GM23338 (cell line): ENCODE measurements around the gene FOXC2. TPM values are rescaled to one million over a fixed set of nuclear protein-coding genes. Genes with fewer than 3 reads are reported as not detected.

Experiments
- ATAC-seq: fragments of 200-7000 bp; cut with Tn5 transposase; 3 replicates; pipeline ENCODE4 v1.9.1; 2020
- DNase-seq: peaks from one replicate; pipeline ENCODE4 v3.0.0-alpha.2; 2015; ENCODE audit warnings: low spot score
- H2AFZ ChIP-seq: fragments of 200-600 bp; sonication (generic); 2 replicates; pipeline ENCODE4 v1.8.0; 2016; ENCODE audit warnings: antibody characterized with exemption, mild to moderate bottlenecking, moderate library complexity
- H3F3A ChIP-seq: fragments of 200-600 bp; sonication (generic); replicated peaks from 2 replicates; pipeline ENCODE4 v1.8.0; 2017; ENCODE audit warnings: antibody characterized with exemption, mixed run types, low read depth
- H3K27ac ChIP-seq: fragments of 200-600 bp; sonication (generic); 2 replicates; pipeline ENCODE4 v1.6.1; 2016; ENCODE audit warnings: low read depth
- H3K27me3 ChIP-seq: fragments of 200-600 bp; sonication (generic); 2 replicates; pipeline ENCODE4 v1.8.0; 2016; ENCODE audit warnings: mild to moderate bottlenecking, mixed run types, moderate library complexity; ENCODE audit not compliant: insufficient read depth
- H3K36me3 ChIP-seq: fragments of 200-600 bp; sonication (generic); 2 replicates; pipeline ENCODE4 v1.8.0; 2016; ENCODE audit warnings: mild to moderate bottlenecking; ENCODE audit not compliant: insufficient read depth
- H3K4me1 ChIP-seq: fragments of 200-600 bp; sonication (generic); 2 replicates; pipeline ENCODE4 v1.8.0; 2016; ENCODE audit warnings: mild to moderate bottlenecking, moderate library complexity; ENCODE audit not compliant: insufficient read depth
- H3K4me2 ChIP-seq: fragments of 200-600 bp; sonication (generic); 2 replicates; pipeline ENCODE4 v1.7.1; 2017; ENCODE audit warnings: mixed run types
- H3K4me3 ChIP-seq: fragments of 200-600 bp; sonication (generic); 2 replicates; pipeline ENCODE4 v1.6.1; 2016; ENCODE audit warnings: mixed run types
- H3K79me2 ChIP-seq: fragments of 200-600 bp; sonication (generic); replicated peaks from 2 replicates; pipeline ENCODE4 v1.8.0; 2017; ENCODE audit warnings: mild to moderate bottlenecking; ENCODE audit not compliant: insufficient read depth
- H3K9me2 ChIP-seq: fragments of 200-600 bp; sonication (generic); 2 replicates; pipeline ENCODE4 v1.8.0; 2017; ENCODE audit not compliant: insufficient read depth
- H4K20me1 ChIP-seq: fragments of 200-600 bp; sonication (generic); replicated peaks from 2 replicates; pipeline ENCODE4 v1.8.0; 2017; ENCODE audit warnings: mild to moderate bottlenecking; ENCODE audit not compliant: insufficient read depth
- H3K27ac Mint-ChIP-seq: 2 replicates; pipeline ENCODE4 v1.8.0; 2020; ENCODE audit warnings: inconsistent platforms, mild to moderate bottlenecking, moderate library complexity, mixed read lengths
- H3K27me3 Mint-ChIP-seq: 3 replicates; pipeline ENCODE4 v1.8.0; 2022; ENCODE audit warnings: low read depth, mild to moderate bottlenecking, moderate library complexity, mixed read lengths, inconsistent platforms; ENCODE audit not compliant: insufficient read depth, poor library complexity
- H3K36me3 Mint-ChIP-seq: 3 replicates; pipeline ENCODE4 v1.8.0; 2021; ENCODE audit warnings: low read depth, mild to moderate bottlenecking, inconsistent platforms, moderate library complexity, mixed read lengths
- H3K4me1 Mint-ChIP-seq: 3 replicates; pipeline ENCODE4 v1.8.0; 2020; ENCODE audit warnings: mild to moderate bottlenecking, inconsistent platforms, mixed read lengths
- H3K4me3 Mint-ChIP-seq: 3 replicates; pipeline ENCODE4 v1.8.0; 2021; ENCODE audit warnings: moderate library complexity, mild to moderate bottlenecking, inconsistent platforms, mixed read lengths
- H3K9me3 Mint-ChIP-seq: 3 replicates; pipeline ENCODE4 v1.8.0; 2020; ENCODE audit warnings: moderate library complexity, mild to moderate bottlenecking, inconsistent platforms, mixed read lengths
- CREB1 ChIP-seq: fragments of 250-450 bp; sonication (Bioruptor Pico); IDR thresholded peaks from 2 replicates; pipeline ENCODE4 v1.5.0; 2020; ENCODE audit warnings: low read depth, mild to moderate bottlenecking, moderate library complexity
- EZH2phosphoT487 ChIP-seq: fragments of 200-600 bp; sonication (generic); IDR thresholded peaks from one replicate; pipeline ENCODE4 v1.8.1; 2018; ENCODE audit warnings: antibody characterized with exemption; ENCODE audit not compliant: unreplicated experiment
- NANOG ChIP-seq: IDR thresholded peaks from 2 replicates; pipeline ENCODE4 v1.6.1; 2016; ENCODE audit warnings: antibody characterized with exemption, borderline replicate concordance
- STAT1 ChIP-seq: IDR thresholded peaks from one replicate; pipeline ENCODE4 v1.6.1; 2016; ENCODE audit warnings: antibody characterized with exemption; ENCODE audit not compliant: unreplicated experiment
- ZNF114 ChIP-seq: fragments of 250-450 bp; sonication (Bioruptor Pico); IDR thresholded peaks from 2 replicates; pipeline ENCODE4 v1.5.0; 2020; ENCODE audit warnings: mild to moderate bottlenecking, moderate library complexity
- polyA plus RNA-seq: library from polyadenylated mRNA; unstranded; fragments of >200 nt; fragmentation: Nextera tagmentation; extraction: Ambion mirVana; gene quantifications from 2 replicates; pipeline ENCODE4 v1.2.1, GENCODE V29; 2016
- total RNA-seq: library from RNA; depleted of rRNA; stranded (reverse); fragments of >200 nt; shearing (Covaris generic); gene quantifications from 2 replicates; pipeline ENCODE4 v1.2.3, GENCODE V29; 2014
- TF ChIP-seq, protein P1 (sequence below): fragments of 250-450 bp; sonication (Bioruptor Pico); IDR thresholded peaks from 2 replicates; pipeline ENCODE4 v1.5.0; 2020; ENCODE audit warnings: mild to moderate bottlenecking, moderate library complexity
- TF ChIP-seq, protein P2 (sequence below): IDR thresholded peaks from 2 replicates; pipeline ENCODE4 v1.6.1; 2016; ENCODE audit warnings: antibody characterized with exemption
- TF ChIP-seq, protein P3 (sequence below): IDR thresholded peaks from one replicate; pipeline ENCODE4 v1.6.1; 2018; ENCODE audit warnings: antibody characterized with exemption; ENCODE audit not compliant: unreplicated experiment

Gene FOXC2
- total and polyA plus RNA-seq, 2 experiments from 2014 or later = 0.16 TPM; not detected in 1

DNA sequence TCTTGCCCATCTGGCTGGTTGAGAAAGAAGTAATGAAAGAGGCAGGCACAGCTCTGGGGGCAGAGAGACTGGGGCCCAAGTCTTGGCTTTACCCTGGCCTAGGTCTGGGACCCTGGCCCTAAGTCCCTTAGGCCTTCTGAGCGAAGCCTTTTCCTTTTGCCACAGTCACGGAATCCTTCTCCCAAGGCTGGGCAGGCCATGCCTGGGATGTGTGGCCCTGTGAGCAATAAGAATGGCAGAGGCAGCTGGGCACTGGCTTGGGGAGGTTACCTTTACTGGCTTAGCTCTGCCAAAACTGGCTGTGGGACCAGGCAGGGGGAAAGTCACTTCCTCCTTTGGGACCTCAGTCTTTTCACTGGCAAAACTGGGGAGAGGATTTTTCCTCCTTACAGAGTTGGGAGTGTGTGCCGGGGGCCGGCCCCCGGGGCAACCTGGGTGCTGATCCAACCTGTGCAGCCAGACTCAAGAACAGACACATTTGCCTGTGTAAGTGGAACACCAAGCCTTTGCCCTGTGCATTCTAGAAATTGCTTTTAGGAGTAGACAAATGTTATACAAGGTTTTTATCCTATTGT lies 43.4 kb upstream of the FOXC2 start (continued):
- TF ChIP-seq, protein P1, sequence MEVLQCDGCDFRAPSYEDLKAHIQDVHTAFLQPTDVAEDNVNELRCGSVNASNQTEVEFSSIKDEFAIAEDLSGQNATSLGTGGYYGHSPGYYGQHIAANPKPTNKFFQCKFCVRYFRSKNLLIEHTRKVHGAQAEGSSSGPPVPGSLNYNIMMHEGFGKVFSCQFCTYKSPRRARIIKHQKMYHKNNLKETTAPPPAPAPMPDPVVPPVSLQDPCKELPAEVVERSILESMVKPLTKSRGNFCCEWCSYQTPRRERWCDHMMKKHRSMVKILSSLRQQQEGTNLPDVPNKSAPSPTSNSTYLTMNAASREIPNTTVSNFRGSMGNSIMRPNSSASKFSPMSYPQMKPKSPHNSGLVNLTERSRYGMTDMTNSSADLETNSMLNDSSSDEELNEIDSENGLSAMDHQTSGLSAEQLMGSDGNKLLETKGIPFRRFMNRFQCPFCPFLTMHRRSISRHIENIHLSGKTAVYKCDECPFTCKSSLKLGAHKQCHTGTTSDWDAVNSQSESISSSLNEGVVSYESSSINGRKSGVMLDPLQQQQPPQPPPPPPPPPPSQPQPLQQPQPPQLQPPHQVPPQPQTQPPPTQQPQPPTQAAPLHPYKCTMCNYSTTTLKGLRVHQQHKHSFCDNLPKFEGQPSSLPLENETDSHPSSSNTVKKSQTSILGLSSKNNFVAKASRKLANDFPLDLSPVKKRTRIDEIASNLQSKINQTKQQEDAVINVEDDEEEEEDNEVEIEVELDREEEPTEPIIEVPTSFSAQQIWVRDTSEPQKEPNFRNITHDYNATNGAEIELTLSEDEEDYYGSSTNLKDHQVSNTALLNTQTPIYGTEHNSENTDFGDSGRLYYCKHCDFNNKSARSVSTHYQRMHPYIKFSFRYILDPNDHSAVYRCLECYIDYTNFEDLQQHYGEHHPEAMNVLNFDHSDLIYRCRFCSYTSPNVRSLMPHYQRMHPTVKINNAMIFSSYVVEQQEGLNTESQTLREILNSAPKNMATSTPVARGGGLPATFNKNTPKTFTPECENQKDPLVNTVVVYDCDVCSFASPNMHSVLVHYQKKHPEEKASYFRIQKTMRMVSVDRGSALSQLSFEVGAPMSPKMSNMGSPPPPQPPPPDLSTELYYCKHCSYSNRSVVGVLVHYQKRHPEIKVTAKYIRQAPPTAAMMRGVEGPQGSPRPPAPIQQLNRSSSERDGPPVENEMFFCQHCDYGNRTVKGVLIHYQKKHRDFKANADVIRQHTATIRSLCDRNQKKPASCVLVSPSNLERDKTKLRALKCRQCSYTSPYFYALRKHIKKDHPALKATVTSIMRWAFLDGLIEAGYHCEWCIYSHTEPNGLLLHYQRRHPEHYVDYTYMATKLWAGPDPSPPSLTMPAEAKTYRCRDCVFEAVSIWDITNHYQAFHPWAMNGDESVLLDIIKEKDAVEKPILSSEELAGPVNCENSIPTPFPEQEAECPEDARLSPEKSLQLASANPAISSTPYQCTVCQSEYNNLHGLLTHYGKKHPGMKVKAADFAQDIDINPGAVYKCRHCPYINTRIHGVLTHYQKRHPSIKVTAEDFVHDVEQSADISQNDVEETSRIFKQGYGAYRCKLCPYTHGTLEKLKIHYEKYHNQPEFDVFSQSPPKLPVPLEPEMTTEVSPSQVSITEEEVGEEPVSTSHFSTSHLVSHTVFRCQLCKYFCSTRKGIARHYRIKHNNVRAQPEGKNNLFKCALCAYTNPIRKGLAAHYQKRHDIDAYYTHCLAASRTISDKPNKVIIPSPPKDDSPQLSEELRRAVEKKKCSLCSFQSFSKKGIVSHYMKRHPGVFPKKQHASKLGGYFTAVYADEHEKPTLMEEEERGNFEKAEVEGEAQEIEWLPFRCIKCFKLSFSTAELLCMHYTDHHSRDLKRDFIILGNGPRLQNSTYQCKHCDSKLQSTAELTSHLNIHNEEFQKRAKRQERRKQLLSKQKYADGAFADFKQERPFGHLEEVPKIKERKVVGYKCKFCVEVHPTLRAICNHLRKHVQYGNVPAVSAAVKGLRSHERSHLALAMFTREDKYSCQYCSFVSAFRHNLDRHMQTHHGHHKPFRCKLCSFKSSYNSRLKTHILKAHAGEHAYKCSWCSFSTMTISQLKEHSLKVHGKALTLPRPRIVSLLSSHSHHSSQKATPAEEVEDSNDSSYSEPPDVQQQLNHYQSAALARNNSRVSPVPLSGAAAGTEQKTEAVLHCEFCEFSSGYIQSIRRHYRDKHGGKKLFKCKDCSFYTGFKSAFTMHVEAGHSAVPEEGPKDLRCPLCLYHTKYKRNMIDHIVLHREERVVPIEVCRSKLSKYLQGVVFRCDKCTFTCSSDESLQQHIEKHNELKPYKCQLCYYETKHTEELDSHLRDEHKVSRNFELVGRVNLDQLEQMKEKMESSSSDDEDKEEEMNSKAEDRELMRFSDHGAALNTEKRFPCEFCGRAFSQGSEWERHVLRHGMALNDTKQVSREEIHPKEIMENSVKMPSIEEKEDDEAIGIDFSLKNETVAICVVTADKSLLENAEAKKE (CRISPR knock-in tag) = no peak
- TF ChIP-seq, protein P2, sequence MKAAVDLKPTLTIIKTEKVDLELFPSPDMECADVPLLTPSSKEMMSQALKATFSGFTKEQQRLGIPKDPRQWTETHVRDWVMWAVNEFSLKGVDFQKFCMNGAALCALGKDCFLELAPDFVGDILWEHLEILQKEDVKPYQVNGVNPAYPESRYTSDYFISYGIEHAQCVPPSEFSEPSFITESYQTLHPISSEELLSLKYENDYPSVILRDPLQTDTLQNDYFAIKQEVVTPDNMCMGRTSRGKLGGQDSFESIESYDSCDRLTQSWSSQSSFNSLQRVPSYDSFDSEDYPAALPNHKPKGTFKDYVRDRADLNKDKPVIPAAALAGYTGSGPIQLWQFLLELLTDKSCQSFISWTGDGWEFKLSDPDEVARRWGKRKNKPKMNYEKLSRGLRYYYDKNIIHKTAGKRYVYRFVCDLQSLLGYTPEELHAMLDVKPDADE = no peak
- TF ChIP-seq EZH2phosphoT487 (no peak), CREB1 (CRISPR knock-in tag) (no peak), ZNF114 (no peak)

DNA sequence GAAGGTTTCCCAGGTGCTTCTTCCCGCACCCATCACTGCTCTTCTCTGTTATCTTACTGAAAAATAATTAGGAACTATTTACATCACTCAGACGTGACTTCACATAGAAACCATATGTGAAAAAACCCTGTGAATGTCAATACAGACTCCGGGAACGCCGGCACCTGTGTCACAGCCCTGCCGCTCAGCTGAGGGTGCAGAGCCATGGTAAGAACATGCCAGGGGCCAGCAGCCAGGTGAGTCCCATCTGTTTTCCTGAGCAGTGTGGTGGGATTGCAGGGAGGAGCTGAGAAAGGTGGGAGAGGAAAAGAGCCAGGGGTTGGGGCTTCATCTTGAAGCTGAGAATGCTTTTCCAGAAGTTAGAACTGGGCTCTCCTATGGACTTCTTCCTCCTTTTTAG lies 42.6 kb upstream of the FOXC2 start:
- no peak overlapping the region for H3K4me3 ChIP-seq
- no peak overlapping the region for H3K27ac ChIP-seq
- ATAC-seq = no peak
- H3K27me3 ChIP-seq = peaks cover 8% of the 10 kb centered on the region
- Mint-ChIP-seq H3K4me1 (no peaks in the 10 kb centered on the region; the same call in 2 of the 3 replicates), H3K9me3 (peaks cover 23% of the 10 kb centered on the region; the same call in 2 of the 3 replicates), H3K27me3 (peaks cover 32% of the 10 kb centered on the region), H3K36me3 (0 out of 3 replicates have a peak, but pooled peaks cover 6% of the 10 kb centered on the region), H3K27ac (no peak overlapping the region), H3K4me3 (no peak overlapping the region)
- H3F3A ChIP-seq = no peaks in the 10 kb centered on the region
- H3K4me1 ChIP-seq = no peaks in the 10 kb centered on the region
- H3K9me2 ChIP-seq = no peaks in the 10 kb centered on the region
- H3K79me2 ChIP-seq = no peaks in the 10 kb centered on the region
- no peaks in the 10 kb centered on the region for H3K36me3 ChIP-seq
- H2AFZ ChIP-seq = no peak overlapping the region
- H3K4me2 ChIP-seq = no peak overlapping the region
- no peaks in the 10 kb centered on the region for H4K20me1 ChIP-seq
- DNase-seq = no peak
- no peak for TF ChIP-seq STAT1
- TF ChIP-seq NANOG = no peak
- TF ChIP-seq, protein P2 = no peak
- TF ChIP-seq, protein P3, sequence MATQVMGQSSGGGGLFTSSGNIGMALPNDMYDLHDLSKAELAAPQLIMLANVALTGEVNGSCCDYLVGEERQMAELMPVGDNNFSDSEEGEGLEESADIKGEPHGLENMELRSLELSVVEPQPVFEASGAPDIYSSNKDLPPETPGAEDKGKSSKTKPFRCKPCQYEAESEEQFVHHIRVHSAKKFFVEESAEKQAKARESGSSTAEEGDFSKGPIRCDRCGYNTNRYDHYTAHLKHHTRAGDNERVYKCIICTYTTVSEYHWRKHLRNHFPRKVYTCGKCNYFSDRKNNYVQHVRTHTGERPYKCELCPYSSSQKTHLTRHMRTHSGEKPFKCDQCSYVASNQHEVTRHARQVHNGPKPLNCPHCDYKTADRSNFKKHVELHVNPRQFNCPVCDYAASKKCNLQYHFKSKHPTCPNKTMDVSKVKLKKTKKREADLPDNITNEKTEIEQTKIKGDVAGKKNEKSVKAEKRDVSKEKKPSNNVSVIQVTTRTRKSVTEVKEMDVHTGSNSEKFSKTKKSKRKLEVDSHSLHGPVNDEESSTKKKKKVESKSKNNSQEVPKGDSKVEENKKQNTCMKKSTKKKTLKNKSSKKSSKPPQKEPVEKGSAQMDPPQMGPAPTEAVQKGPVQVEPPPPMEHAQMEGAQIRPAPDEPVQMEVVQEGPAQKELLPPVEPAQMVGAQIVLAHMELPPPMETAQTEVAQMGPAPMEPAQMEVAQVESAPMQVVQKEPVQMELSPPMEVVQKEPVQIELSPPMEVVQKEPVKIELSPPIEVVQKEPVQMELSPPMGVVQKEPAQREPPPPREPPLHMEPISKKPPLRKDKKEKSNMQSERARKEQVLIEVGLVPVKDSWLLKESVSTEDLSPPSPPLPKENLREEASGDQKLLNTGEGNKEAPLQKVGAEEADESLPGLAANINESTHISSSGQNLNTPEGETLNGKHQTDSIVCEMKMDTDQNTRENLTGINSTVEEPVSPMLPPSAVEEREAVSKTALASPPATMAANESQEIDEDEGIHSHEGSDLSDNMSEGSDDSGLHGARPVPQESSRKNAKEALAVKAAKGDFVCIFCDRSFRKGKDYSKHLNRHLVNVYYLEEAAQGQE = no peak
